ENCODE measurements around the gene FLT3. TPM values are rescaled to one million over a fixed set of nuclear protein-coding genes. Genes with fewer than 3 reads are reported as not detected.
"Not testable (repeated sequence)": the region's sequence is repeated elsewhere in the genome, so short reads cannot be mapped to it uniquely, and the experiment has no call there.

Gene FLT3
- total RNA-seq, 1 donor from 2014 or later = 0.58 TPM

- no peaks in the 10 kb centered on the region for H3K36me3 Mint-ChIP-seq
- H3K4me1 Mint-ChIP-seq = peaks cover 1% of the 10 kb centered on the region
- H3K27me3 Mint-ChIP-seq (ENCODE audit: low read depth) = peaks cover 87% of the 10 kb centered on the region
- H3K27ac Mint-ChIP-seq = no peak overlapping the region
- TF ChIP-seq, protein P1, sequence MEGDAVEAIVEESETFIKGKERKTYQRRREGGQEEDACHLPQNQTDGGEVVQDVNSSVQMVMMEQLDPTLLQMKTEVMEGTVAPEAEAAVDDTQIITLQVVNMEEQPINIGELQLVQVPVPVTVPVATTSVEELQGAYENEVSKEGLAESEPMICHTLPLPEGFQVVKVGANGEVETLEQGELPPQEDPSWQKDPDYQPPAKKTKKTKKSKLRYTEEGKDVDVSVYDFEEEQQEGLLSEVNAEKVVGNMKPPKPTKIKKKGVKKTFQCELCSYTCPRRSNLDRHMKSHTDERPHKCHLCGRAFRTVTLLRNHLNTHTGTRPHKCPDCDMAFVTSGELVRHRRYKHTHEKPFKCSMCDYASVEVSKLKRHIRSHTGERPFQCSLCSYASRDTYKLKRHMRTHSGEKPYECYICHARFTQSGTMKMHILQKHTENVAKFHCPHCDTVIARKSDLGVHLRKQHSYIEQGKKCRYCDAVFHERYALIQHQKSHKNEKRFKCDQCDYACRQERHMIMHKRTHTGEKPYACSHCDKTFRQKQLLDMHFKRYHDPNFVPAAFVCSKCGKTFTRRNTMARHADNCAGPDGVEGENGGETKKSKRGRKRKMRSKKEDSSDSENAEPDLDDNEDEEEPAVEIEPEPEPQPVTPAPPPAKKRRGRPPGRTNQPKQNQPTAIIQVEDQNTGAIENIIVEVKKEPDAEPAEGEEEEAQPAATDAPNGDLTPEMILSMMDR (IDR thresholded peaks at IDR 0.05; ENCODE audit: unreplicated experiment) = no peak
- H3K4me3 Mint-ChIP-seq = no peak overlapping the region
- no peak for DNase-seq (ENCODE audit: low spot score in 2 of 2, unreplicated experiment in 2 of 2)
- H3K9me3 Mint-ChIP-seq = peaks cover 6% of the 10 kb centered on the region
Observed at GRCh38 chr13:28097503-28097902, 2.9 kb downstream of the FLT3 start.

DNA sequence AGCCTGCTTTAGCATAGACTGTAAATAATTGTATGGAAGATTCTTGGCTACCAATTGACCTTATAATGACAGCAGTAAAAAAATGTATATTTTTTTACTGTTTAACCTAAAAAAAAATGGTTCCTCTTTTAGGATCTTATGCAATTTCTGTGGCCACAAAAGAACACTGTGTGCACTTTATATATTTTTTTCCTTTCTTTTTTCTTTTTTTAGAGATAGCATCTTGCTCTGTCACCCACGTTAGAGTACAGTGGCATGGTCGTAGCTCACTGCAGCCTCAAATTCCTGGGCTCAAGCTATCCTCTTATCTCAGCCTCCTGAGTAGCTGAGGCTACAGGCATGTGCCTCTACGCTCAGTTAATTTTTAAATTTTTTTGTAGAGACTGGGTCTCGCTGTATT is 6.1 kb downstream of the FLT3 start:
- H3K27me3 Mint-ChIP-seq (ENCODE audit: low read depth) = peaks cover 68% of the 10 kb centered on the region
- H3K9me3 Mint-ChIP-seq = peaks cover 6% of the 10 kb centered on the region
- H3K36me3 Mint-ChIP-seq = no peaks in the 10 kb centered on the region
- H3K4me3 Mint-ChIP-seq = no peak overlapping the region
- peaks cover 1% of the 10 kb centered on the region for H3K4me1 Mint-ChIP-seq
- TF ChIP-seq, protein P1 (IDR thresholded peaks at IDR 0.05; ENCODE audit: unreplicated experiment) = no peak
- DNase-seq (ENCODE audit: low spot score in 2 of 2, unreplicated experiment in 2 of 2) = no peak
- no peak overlapping the region for H3K27ac Mint-ChIP-seq

GRCh38 chr13:28093881-28094280 is 6.5 kb downstream of the FLT3 start:
- no peak for DNase-seq (ENCODE audit: low spot score in 2 of 2, unreplicated experiment in 2 of 2)
- Mint-ChIP-seq H3K36me3 (no peaks in the 10 kb centered on the region), H3K4me1 (peaks cover 1% of the 10 kb centered on the region), H3K4me3 (no peak overlapping the region), H3K9me3 (peaks cover 5% of the 10 kb centered on the region), H3K27ac (no peak overlapping the region), H3K27me3 (ENCODE audit: low read depth) (peaks cover 65% of the 10 kb centered on the region)
- TF ChIP-seq, protein P1 (IDR thresholded peaks at IDR 0.05; ENCODE audit: unreplicated experiment) = no peak

DNA sequence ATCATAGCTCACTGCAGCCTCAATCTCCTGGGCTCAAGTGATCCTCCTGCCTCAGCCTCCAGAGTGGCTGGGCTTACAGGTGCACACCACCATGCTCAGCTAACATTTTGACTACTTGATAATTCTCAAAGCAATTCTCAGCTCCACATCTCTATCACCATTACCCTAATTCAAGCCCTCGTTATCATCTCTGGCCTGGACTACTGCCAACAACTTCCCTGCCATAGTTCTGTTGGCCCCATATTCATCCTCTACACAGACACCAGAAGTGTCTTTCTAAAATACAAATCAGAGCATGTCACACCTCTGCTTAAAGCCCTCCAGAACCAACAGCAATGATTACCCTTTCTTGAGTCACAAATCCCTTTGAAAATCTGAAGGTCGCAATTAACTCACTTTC is 7.9 kb downstream of the FLT3 start:
- H3K4me3 Mint-ChIP-seq = no peak overlapping the region
- TF ChIP-seq, protein P1 (IDR thresholded peaks at IDR 0.05; ENCODE audit: unreplicated experiment) = no peak
- no peaks in the 10 kb centered on the region for H3K36me3 Mint-ChIP-seq
- H3K27ac Mint-ChIP-seq = no peak overlapping the region
- no peak for DNase-seq (ENCODE audit: low spot score in 2 of 2, unreplicated experiment in 2 of 2)
- H3K9me3 Mint-ChIP-seq = peaks cover 7% of the 10 kb centered on the region
- peaks cover 1% of the 10 kb centered on the region for H3K4me1 Mint-ChIP-seq
- H3K27me3 Mint-ChIP-seq (ENCODE audit: low read depth) = peaks cover 57% of the 10 kb centered on the region

- DNase-seq (ENCODE audit: low spot score in 2 of 2, unreplicated experiment in 2 of 2) = no peak
- no peak overlapping the region for H3K4me3 Mint-ChIP-seq
- no peak overlapping the region for H3K27ac Mint-ChIP-seq
- H3K27me3 Mint-ChIP-seq (ENCODE audit: low read depth) = peaks cover 42% of the 10 kb centered on the region
- H3K9me3 Mint-ChIP-seq = peaks cover 8% of the 10 kb centered on the region
- H3K4me1 Mint-ChIP-seq = peaks cover under 1% of the 10 kb centered on the region
- no peaks in the 10 kb centered on the region for H3K36me3 Mint-ChIP-seq
- TF ChIP-seq, protein P1 (IDR thresholded peaks at IDR 0.05; ENCODE audit: unreplicated experiment) = no peak
Observed at GRCh38 chr13:28089065-28089464, 11.3 kb downstream of the FLT3 start.

DNA sequence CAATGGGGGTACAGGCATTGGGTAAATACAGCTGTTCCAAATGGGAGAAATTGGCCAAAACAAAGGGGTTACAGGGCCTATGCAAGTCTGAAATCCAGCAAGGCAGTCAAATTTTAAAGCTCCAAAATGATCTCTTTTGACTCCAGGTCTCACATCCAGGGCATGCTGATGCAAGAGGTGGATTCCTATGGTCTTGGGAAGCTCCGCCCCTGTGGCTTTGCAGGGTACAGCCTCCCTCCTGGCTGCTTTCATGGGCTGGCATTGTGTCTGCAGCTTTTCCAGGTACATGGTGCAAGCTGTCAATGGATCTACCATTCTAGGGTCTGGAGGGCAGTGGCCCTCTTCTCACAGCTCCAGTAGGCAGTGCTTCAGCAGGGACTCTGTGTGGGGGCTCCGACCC is 22.6 kb downstream of the FLT3 start:
- not testable (repeated sequence) for H3K4me3 Mint-ChIP-seq; H3K4me1 Mint-ChIP-seq; H3K9me3 Mint-ChIP-seq; DNase-seq (ENCODE audit: low spot score in 2 of 2, unreplicated experiment in 2 of 2); H3K36me3 Mint-ChIP-seq; H3K27me3 Mint-ChIP-seq (ENCODE audit: low read depth); H3K27ac Mint-ChIP-seq
